ENCODE data around the gene NKAIN2.
"Not testable (repeated sequence)": the region's sequence is repeated elsewhere in the genome, so short reads cannot be mapped to it uniquely, and the experiment has no call there.

Gene NKAIN2

GRCh38 chr6:123895346-123895745 is 91.7 kb downstream of the NKAIN2 start:
- no peak for DNase-seq (ENCODE audit: low read depth in 2 of 2)

DNA sequence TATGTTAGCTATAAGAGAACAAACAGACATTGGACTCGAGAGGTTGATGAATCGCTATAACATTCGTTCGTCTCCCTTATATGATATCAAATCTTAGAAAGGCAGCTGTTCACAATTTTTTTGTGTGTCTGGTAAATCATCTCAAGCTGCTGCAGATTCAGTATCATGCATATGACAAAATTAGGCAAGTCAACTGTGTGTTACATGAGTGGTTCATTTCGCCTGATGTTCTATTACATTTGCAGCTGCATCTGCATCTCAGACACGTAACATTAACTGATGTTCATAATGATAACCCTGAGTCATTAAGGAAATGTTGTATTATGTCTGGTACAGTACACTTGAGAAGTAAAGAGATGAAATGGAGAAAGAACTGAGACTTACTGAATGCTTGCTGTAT is 92.1 kb downstream of the NKAIN2 start:
- no peak for DNase-seq (ENCODE audit: low read depth in 2 of 2)

DNA sequence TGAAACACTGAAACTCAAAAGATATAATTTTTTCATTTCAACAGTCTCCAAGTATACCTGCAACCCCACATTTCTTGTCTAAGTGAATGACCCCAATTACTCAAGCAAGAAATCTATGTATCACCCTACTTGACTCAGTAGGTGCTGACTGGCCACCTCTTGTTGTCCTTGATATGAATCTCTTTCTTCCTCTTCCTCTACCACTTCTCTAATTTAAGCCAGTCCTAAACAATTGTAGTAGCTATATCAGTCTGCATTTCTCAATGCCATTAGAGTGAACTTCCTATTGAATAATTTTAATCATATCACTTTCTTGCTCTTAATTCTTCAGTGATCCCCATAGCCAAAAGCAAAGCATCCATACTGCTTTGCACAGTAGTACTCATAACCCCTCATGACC is 93.2 kb downstream of the NKAIN2 start:
- DNase-seq (ENCODE audit: low read depth in 2 of 2), result no peak

DNA sequence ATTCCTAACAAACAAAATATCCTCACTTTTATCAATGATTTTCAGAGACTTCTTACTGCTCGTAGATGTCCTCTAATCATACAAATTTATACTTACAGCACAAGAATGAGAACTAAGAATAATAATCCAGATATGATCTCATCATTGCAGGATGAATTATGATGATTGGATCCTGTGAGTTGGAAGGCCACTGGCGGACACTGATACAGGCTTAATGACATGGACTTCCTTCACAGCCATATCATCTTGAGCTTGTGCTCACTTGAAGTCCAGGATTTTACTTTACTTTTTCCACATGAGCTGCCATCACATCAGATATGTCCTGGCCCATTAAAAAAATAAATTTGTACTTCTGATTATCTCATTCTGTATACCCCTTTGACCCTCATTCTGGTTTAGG is 94.3 kb downstream of the NKAIN2 start:
- DNase-seq (ENCODE audit: low read depth in 2 of 2), result no peak

GRCh38 chr6:123898665-123899064 is 95.0 kb downstream of the NKAIN2 start:
- no peak for DNase-seq (ENCODE audit: low read depth in 2 of 2)

DNA sequence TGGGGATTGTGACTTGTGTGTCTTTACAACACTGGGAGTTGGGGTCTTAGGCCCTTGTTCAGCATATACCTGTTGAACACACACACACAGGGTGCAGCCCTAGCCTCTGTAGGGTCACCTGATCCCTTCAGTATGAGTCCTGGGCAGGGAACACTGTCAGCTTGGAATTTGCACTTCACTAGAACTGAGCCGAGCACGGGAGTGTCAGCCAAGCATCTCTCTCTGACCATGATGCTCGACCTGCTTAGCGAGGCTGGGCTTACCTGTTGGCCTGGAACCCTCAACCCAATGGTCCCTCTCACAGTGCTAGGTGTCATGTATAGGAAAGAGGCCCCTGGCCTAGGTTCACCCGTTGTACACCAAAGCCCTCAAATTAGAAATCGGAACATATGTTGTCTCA is 96.1 kb downstream of the NKAIN2 start:
- DNase-seq (ENCODE audit: low read depth in 2 of 2), result no peak

DNA sequence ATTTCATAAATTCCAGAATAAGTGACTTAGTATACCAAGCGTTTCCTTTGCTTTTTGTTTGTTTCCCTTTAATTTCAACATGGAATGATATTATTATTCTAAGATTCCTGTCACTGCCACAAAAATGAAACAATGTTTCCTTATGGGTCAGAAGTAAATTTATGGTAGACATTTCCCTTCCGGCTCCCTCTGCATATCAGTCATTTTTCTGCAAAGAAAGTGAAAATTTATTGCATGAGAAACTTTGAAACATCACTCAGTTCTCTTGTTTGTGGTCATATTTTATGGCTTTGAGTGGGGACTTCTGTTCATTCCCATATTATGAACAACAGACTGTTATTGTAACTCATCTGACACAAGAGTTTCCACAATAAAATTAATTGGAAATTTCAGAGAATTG is 97.8 kb downstream of the NKAIN2 start:
- no peak for DNase-seq (ENCODE audit: low read depth in 2 of 2)

GRCh38 chr6:123902738-123903313 is 99.2 kb downstream of the NKAIN2 start:
- DNase-seq (ENCODE audit: low read depth in 2 of 2), result no peak

- DNase-seq (ENCODE audit: low read depth in 2 of 2), result no peak
These were observed 100.6 kb downstream of the NKAIN2 start for GRCh38 chr6:123904228-123904627.

- DNase-seq (ENCODE audit: low read depth in 2 of 2), result no peak
These were observed 105.1 kb downstream of the NKAIN2 start for GRCh38 chr6:123908797-123909196.

DNA sequence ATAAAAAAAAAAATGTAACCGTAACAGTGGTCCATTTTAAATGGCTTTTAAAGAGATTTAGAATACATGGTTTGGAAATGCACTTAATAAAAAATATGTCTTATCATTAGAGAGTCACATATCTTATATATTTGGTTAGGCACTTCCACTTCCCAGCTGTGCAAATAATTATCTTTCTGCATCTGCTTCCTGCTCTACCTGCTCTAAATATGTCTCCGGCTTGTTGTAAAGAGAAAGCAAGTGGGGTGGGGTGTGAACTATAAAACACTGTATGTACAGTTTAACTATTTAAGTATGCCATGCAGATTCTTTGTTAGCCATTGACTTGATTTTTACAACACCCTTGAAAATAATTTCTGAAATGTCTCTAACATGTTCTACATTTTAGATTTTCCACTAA is 106.3 kb downstream of the NKAIN2 start:
- no peak for DNase-seq (ENCODE audit: low read depth in 2 of 2)

DNA sequence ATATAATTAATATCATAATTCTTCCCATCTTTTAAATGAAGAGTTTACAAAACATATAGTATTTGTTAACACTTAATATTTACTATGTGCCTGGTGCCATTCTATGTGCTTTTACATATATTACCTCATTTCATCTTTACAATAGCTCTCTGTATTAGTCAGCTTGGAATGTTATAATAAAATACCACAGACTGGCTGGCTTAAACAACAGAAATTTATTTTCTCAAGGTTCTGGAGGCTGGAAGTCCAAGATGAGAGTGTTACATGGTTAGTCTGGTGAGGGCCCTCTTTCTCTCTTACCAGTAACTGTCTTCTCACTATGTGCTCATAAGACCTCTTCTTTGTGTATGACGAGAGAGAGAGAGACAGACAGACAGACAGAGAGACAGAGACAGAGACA is 110.2 kb downstream of the NKAIN2 start:
- no peak for DNase-seq (ENCODE audit: low read depth in 2 of 2)

GRCh38 chr6:123923379-123923778 is 119.7 kb downstream of the NKAIN2 start:
- DNase-seq (ENCODE audit: low read depth in 2 of 2), result not testable (repeated sequence)

DNA sequence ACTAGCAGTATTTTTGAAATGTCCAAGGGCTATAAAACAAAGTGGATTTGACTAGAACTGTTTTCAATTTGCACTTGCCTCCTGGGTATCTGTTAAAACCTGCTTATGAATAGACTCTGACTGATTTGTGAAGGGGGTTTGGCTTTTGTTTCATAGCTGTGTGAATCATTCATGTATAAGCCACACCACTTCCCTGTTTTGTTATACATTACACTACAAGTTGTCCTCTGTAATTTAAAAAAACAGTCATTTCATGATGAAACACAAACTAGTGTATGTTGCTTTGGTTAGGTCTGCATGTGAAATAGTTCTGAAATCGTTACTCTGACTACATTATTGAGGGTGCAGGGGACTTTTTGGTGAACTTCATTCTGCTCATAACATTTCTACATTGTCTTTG is 121.7 kb downstream of the NKAIN2 start:
- no peak for DNase-seq (ENCODE audit: low read depth in 2 of 2)

GRCh38 chr6:123925842-123926399 is 122.3 kb downstream of the NKAIN2 start:
- DNase-seq (ENCODE audit: low read depth in 2 of 2), result no peak

GRCh38 chr6:123928529-123928928 is 124.9 kb downstream of the NKAIN2 start:
- no peak for DNase-seq (ENCODE audit: low read depth in 2 of 2)

DNA sequence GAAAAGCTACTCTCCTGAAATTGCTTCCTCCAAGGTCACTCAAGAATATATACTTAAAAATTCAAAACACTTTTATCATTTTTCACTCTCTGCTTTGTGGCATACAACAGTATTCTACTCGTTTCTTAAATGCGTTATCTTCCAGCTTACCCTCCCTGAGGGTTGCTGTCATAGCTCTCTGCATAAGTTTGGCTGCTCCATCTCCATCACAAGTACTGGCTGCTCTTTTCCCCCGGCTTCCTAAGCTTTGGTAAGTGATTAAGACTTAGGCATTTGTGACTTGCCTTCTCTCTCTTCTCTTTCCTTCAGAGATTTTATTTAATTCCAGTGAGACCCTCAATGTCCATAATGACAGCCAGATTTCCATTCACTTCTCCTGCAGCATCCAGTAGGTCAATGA is 128.3 kb downstream of the NKAIN2 start:
- no peak for DNase-seq (ENCODE audit: low read depth in 2 of 2)

DNA sequence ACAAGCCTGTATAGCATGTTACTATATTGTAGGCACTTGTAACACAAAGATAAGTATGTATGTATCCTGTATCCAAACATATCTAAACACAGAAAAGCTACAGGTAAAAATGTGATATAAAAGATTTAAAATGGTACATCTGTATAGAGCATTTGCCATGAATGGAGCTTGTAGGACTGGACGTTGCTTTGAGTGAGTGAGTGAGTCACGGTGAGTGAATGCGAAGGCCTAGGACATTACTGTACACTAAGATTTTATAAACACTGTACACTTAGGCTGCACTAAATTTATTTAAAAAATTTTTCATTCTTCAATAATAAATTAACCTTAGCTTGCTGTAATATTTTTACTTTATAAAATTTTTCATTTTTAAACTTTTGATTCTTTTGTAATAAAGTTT is 136.9 kb downstream of the NKAIN2 start:
- DNase-seq (ENCODE audit: low read depth in 2 of 2), result no peak

GRCh38 chr6:123941855-123942254 is 138.2 kb downstream of the NKAIN2 start:
- DNase-seq (ENCODE audit: low read depth in 2 of 2), result no peak

DNA sequence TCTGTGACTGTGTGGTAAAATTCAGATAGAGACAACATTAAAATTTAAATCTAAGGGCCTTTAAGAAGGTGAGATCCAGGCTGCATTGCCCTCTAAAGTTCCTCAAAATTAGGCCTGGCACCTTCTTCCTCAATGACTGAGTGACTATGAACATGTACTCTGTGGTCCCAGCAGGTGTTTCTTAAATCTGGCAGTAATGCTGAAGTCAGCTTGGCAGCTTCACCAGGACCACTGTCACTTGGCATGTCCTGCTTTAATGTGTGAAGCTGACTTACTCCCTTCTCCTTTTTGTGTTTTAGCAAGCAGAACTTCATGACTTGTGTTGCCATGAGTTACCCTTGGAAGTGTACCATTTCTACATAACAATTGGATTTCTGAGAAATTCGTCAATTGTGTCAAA is 141.7 kb downstream of the NKAIN2 start:
- DNase-seq (ENCODE audit: low read depth in 2 of 2), result no peak

DNA sequence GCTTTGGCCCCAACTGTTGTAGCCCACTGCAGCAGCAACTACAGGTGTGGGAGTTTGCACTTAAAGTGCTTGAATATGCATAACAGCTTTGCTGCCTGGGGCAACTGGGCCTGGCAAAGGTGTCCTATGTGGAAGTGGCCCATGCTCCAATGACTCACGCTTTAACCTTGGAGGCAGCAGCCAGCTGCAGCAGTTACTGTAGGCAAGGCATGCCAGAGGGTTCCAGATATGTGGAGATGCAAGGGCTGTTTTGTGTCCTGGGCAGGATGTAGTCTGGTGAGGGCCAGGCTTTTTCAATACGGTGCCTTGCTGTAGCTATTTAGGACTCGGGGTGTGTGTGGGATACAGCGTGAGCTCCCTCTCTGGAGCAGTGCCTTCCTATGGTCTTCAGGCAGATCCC is 150.3 kb downstream of the NKAIN2 start:
- no peak for DNase-seq (ENCODE audit: low read depth in 2 of 2)

DNA sequence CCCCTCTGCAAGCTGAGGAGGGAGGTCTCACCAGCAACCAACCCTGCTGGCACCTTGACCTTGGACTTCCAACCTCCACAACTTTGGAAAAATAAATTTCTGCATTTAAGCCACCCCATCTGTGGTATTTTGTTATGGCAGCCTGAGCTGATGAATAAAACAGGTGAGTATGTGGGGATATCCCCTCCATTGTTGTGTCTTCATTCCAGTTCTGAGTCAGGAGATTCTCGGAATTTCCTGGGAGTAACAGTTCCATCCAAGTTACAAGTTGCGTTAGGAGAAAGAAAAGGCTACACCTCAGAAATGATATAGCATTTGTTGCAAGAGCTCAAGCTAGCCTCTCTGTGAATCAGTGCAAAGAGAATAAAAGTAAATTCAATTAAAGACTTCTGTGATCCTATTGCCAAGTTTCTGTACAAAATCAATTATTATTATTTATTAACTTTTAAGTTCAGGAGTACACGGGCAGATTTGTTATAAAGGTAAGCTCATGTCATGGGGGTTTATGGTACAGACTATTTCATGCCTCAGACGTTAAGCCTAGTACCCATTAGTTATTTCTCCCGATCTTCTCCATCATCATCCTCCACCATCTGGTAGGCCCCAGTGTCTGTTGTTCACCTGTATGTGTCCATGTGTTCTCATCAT is 153.0 kb downstream of the NKAIN2 start:
- DNase-seq (ENCODE audit: low read depth in 2 of 2), result no peak

GRCh38 chr6:123962508-123962907 is 158.8 kb downstream of the NKAIN2 start:
- DNase-seq (ENCODE audit: low read depth in 2 of 2), result no peak

- DNase-seq (ENCODE audit: low read depth in 2 of 2), result no peak
These were observed 162.2 kb downstream of the NKAIN2 start for GRCh38 chr6:123965894-123966293.

Data from stimulated activated CD8-positive, alpha-beta memory T cell treated with anti-CD3 and anti-CD28 coated beads, Interleukin-15, amount 100 ng/mL, for 4 hours (primary cell).